GM23338 (cell line): Measurements from ENCODE around the gene TCF3.

ENCODE experiments used
- CREB1 ChIP-seq: fragments of 250-450 bp; sonication (Bioruptor Pico); IDR thresholded peaks from 2 replicates; pipeline ENCODE4 v1.5.0; 2020; ENCODE audit warnings: low read depth, mild to moderate bottlenecking, moderate library complexity
- ETS1 ChIP-seq: IDR thresholded peaks from 2 replicates; pipeline ENCODE4 v1.6.1; 2016; ENCODE audit warnings: antibody characterized with exemption
- EZH2 ChIP-seq: fragments of 200-600 bp; sonication (generic); IDR thresholded peaks from one replicate; pipeline ENCODE4 v1.8.0; 2017; ENCODE audit warnings: antibody characterized with exemption, mild to moderate bottlenecking, low read depth; ENCODE audit not compliant: unreplicated experiment
- EZH2phosphoT487 ChIP-seq: fragments of 200-600 bp; sonication (generic); IDR thresholded peaks from one replicate; pipeline ENCODE4 v1.8.1; 2018; ENCODE audit warnings: antibody characterized with exemption; ENCODE audit not compliant: unreplicated experiment
- POLR2AphosphoS5 ChIP-seq: IDR thresholded peaks from 2 replicates; pipeline ENCODE4 v1.6.1; 2016; ENCODE audit warnings: antibody characterized with exemption, low read depth
- STAT1 ChIP-seq: IDR thresholded peaks from one replicate; pipeline ENCODE4 v1.6.1; 2016; ENCODE audit warnings: antibody characterized with exemption; ENCODE audit not compliant: unreplicated experiment
- ZNF114 ChIP-seq: fragments of 250-450 bp; sonication (Bioruptor Pico); IDR thresholded peaks from 2 replicates; pipeline ENCODE4 v1.5.0; 2020; ENCODE audit warnings: mild to moderate bottlenecking, moderate library complexity
- TF ChIP-seq, protein P1 (sequence below), 2 experiments: fragments of 200-600 bp in 1 of 2; sonication (generic) in 1 of 2; conservative IDR thresholded peaks; 2 replicates each; pipeline versions ENCODE4 v1.5.1 to v1.6.1; 2016 to 2017; ENCODE audit warnings: antibody characterized with exemption in 2 of 2, low read depth in 2 of 2, mild to moderate bottlenecking in 2 of 2, moderate library complexity in 1 of 2
- TF ChIP-seq, protein P2 (sequence below): IDR thresholded peaks from one replicate; pipeline ENCODE4 v1.6.1; 2018; ENCODE audit warnings: antibody characterized with exemption; ENCODE audit not compliant: unreplicated experiment

DNA sequence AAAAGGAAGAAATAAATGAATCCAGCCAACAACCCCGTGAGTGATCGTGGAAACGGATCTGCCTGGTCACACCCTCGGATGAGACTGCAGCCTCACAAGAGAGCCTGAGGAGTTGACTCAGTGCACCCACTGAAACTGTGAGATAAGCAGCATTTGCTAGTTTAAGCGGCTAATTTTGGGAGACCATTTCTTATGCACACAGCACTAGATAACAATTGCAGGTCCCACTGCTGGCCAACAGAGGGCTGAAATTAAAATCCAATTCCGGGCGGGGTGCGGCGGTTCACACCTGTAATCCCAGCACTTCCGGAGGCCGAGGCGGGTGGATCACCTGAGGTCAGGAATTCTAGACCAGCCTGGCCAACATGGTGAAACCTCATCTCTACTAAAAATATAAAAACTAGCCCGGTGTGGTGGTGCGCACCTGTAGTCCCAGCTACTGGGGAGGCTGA is 50.8 kb downstream of the TCF3 start:
- TF ChIP-seq, protein P1, sequence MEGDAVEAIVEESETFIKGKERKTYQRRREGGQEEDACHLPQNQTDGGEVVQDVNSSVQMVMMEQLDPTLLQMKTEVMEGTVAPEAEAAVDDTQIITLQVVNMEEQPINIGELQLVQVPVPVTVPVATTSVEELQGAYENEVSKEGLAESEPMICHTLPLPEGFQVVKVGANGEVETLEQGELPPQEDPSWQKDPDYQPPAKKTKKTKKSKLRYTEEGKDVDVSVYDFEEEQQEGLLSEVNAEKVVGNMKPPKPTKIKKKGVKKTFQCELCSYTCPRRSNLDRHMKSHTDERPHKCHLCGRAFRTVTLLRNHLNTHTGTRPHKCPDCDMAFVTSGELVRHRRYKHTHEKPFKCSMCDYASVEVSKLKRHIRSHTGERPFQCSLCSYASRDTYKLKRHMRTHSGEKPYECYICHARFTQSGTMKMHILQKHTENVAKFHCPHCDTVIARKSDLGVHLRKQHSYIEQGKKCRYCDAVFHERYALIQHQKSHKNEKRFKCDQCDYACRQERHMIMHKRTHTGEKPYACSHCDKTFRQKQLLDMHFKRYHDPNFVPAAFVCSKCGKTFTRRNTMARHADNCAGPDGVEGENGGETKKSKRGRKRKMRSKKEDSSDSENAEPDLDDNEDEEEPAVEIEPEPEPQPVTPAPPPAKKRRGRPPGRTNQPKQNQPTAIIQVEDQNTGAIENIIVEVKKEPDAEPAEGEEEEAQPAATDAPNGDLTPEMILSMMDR (conservative IDR thresholded peaks at IDR 0.05; ENCODE audit: low read depth in 2 of 2): peak; percentile 18 to 51; a peak in 3 of 4 replicates
- TF ChIP-seq EZH2: no peak
- no peak for TF ChIP-seq POLR2AphosphoS5
- TF ChIP-seq, protein P2, sequence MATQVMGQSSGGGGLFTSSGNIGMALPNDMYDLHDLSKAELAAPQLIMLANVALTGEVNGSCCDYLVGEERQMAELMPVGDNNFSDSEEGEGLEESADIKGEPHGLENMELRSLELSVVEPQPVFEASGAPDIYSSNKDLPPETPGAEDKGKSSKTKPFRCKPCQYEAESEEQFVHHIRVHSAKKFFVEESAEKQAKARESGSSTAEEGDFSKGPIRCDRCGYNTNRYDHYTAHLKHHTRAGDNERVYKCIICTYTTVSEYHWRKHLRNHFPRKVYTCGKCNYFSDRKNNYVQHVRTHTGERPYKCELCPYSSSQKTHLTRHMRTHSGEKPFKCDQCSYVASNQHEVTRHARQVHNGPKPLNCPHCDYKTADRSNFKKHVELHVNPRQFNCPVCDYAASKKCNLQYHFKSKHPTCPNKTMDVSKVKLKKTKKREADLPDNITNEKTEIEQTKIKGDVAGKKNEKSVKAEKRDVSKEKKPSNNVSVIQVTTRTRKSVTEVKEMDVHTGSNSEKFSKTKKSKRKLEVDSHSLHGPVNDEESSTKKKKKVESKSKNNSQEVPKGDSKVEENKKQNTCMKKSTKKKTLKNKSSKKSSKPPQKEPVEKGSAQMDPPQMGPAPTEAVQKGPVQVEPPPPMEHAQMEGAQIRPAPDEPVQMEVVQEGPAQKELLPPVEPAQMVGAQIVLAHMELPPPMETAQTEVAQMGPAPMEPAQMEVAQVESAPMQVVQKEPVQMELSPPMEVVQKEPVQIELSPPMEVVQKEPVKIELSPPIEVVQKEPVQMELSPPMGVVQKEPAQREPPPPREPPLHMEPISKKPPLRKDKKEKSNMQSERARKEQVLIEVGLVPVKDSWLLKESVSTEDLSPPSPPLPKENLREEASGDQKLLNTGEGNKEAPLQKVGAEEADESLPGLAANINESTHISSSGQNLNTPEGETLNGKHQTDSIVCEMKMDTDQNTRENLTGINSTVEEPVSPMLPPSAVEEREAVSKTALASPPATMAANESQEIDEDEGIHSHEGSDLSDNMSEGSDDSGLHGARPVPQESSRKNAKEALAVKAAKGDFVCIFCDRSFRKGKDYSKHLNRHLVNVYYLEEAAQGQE: no peak
- no peak for TF ChIP-seq ZNF114 (CRISPR knock-in tag)
- no peak for TF ChIP-seq EZH2phosphoT487
- no peak for TF ChIP-seq STAT1
- no peak for TF ChIP-seq CREB1 (CRISPR knock-in tag)
- TF ChIP-seq ETS1: no peak
